Astrocyte (in vitro differentiated cells and primary cell): ENCODE results near the gene ARL15.

Experiments
- CTCF ChIP-seq: IDR thresholded peaks from 2 replicates; pipeline ENCODE4 v1.5.1; 2011; ENCODE audit warnings: low read depth, mild to moderate bottlenecking, inconsistent platforms, low read length, moderate library complexity; ENCODE audit not compliant: insufficient read depth
- EZH2 ChIP-seq: IDR thresholded peaks from 2 replicates; pipeline ENCODE4 v1.6.1; 2012; ENCODE audit warnings: mild to moderate bottlenecking, low read length, inconsistent platforms; ENCODE audit not compliant: insufficient read depth

GRCh38 chr5:54021431-54022164, 288.8 kb downstream of the ARL15 start:
- no peak for TF ChIP-seq CTCF
- no peak for TF ChIP-seq EZH2
